Liver (tissue), 9 donors: ENCODE measurements around the gene ZMYND8. TPM values are rescaled to one million over a fixed set of nuclear protein-coding genes. Genes with fewer than 3 reads are reported as not detected.

Source experiments
- DNase-seq: peaks from one replicate; pipeline ENCODE4 v3.0.0-alpha.2; 2017; ENCODE audit warnings: low spot score
- H3K27ac ChIP-seq, 2 donors: one replicate each; pipeline ENCODE4 v1.7.0; 2013; ENCODE audit warnings: inconsistent platforms in 2 of 2, low read length in 2 of 2, control low read depth in 1 of 2, low read depth in 1 of 2, mild to moderate bottlenecking in 1 of 2
- H3K27me3 ChIP-seq, 4 donors: one replicate each; pipeline versions ENCODE4 v1.6.1 to v1.7.0; 2013; ENCODE audit warnings: low read length in 3 of 4, inconsistent platforms in 1 of 4, mild to moderate bottlenecking in 1 of 4, moderate library complexity in 1 of 4; ENCODE audit not compliant: control insufficient read depth in 4 of 4, insufficient read depth in 4 of 4
- H3K36me3 ChIP-seq, 4 donors: one replicate each; pipeline versions ENCODE4 v1.6.1 to v1.7.0; 2013; ENCODE audit warnings: low read length in 3 of 4, mild to moderate bottlenecking in 3 of 4, low read depth in 1 of 4, moderate library complexity in 1 of 4; ENCODE audit not compliant: control insufficient read depth in 4 of 4, insufficient read depth in 3 of 4
- H3K4me1 ChIP-seq, 4 donors: one replicate each; pipeline versions ENCODE4 v1.6.1 to v1.7.0; 2013; ENCODE audit warnings: low read length in 3 of 4, mild to moderate bottlenecking in 3 of 4, moderate library complexity in 1 of 4; ENCODE audit not compliant: control insufficient read depth in 4 of 4, insufficient read depth in 4 of 4
- H3K4me3 ChIP-seq, 3 donors: one replicate each; pipeline versions ENCODE4 v1.6.1 to v1.7.0; 2013; ENCODE audit warnings: low read length in 3 of 3, control low read depth in 1 of 3, low read depth in 1 of 3, mild to moderate bottlenecking in 1 of 3
- H3K9ac ChIP-seq, 2 donors: one replicate each; pipeline ENCODE4 v1.7.0; 2013; ENCODE audit warnings: low read length in 2 of 2, mild to moderate bottlenecking in 2 of 2, moderate library complexity in 2 of 2, control low read depth in 1 of 2, low read depth in 1 of 2
- H3K9me3 ChIP-seq, 4 donors: one replicate each; pipeline versions ENCODE4 v1.6.1 to v1.7.0; 2013; ENCODE audit warnings: low read length in 3 of 4; ENCODE audit not compliant: control insufficient read depth in 4 of 4
- ATF3 ChIP-seq: IDR thresholded peaks from 2 replicates; pipeline ENCODE4 v1.6.1; 2016; ENCODE audit warnings: antibody characterized with exemption
- CTCF ChIP-seq: fragments of 150-350 bp; IDR thresholded peaks from 2 replicates; pipeline ENCODE4 v1.5.1; 2017; ENCODE audit warnings: improper control_type of control experiment, low read depth, low read length; ENCODE audit not compliant: missing input control
- GABPA ChIP-seq, 2 donors: IDR thresholded peaks in 1 of 2; conservative IDR thresholded peaks in 1 of 2; 2 replicates each; pipeline ENCODE4 v1.6.1; 2016; ENCODE audit warnings: antibody characterized with exemption in 2 of 2, mild to moderate bottlenecking in 1 of 2, moderate library complexity in 1 of 2
- HNF4A ChIP-seq, 2 donors: conservative IDR thresholded peaks; 2 replicates each; pipeline ENCODE4 v1.6.1; 2016; ENCODE audit warnings: antibody characterized with exemption in 2 of 2, mild to moderate bottlenecking in 2 of 2
- JUND ChIP-seq, 2 donors: IDR thresholded peaks; 2 replicates each; pipeline ENCODE4 v1.6.1; 2016; ENCODE audit warnings: antibody characterized with exemption in 2 of 2
- MAX ChIP-seq: IDR thresholded peaks from 2 replicates; pipeline ENCODE4 v1.6.1; 2016; ENCODE audit warnings: antibody characterized with exemption
- RAD21 ChIP-seq, 2 donors: IDR thresholded peaks; 2 replicates each; pipeline ENCODE4 v1.6.1; 2016; ENCODE audit warnings: antibody characterized with exemption in 2 of 2, mild to moderate bottlenecking in 2 of 2
- SP1 ChIP-seq: IDR thresholded peaks from 2 replicates; pipeline ENCODE4 v1.6.1; 2018; ENCODE audit warnings: antibody characterized with exemption, mild to moderate bottlenecking
- TAF1 ChIP-seq: conservative IDR thresholded peaks from 2 replicates; pipeline ENCODE4 v1.6.1; 2016; ENCODE audit warnings: antibody characterized with exemption, mild to moderate bottlenecking
- YY1 ChIP-seq: IDR thresholded peaks from 2 replicates; pipeline ENCODE4 v1.6.1; 2016; ENCODE audit warnings: antibody characterized with exemption, mild to moderate bottlenecking
- WGBS: extraction: QIAGEN DNeasy Blood & Tissue Kit; methylation state at CpG from one replicate; pipeline ENCODE4 v1.1.7; 2013; 5-methylcytosine and 5-hydroxymethylcytosine counted together
- polyA plus RNA-seq, 2 donors: library from polyadenylated mRNA; stranded (reverse) in 1 of 2; unstranded in 1 of 2; fragments of 200-250 nt in 1 of 2; fragments of >200 nt in 1 of 2; fragmentation: Nextera tagmentation in 1 of 2; extraction: Ambion mirVana in 1 of 2; gene quantifications; one replicate each; pipeline versions ENCODE4 v1.2.1 to v1.2.3, GENCODE V29; 2013 to 2015
- total RNA-seq, 2 donors: library from RNA; depleted of rRNA; stranded (reverse); fragments of >200 nt; gene quantifications; one replicate each; pipeline ENCODE4 v1.2.3, GENCODE V29; 2014
- TF ChIP-seq, protein P1 (sequence below): IDR thresholded peaks from 2 replicates; pipeline ENCODE4 v1.6.1; 2016; ENCODE audit warnings: antibody characterized with exemption
- TF ChIP-seq, protein P2 (sequence below): IDR thresholded peaks from 2 replicates; pipeline ENCODE4 v1.6.1; 2016; ENCODE audit warnings: antibody characterized with exemption, mild to moderate bottlenecking
- donor health status: healthy.
- donor health status: healthy.
- donor health status: healthy.
- donor health status: healthy.
- donor health status: healthy.

The ZMYND8 gene
- total and polyA plus RNA-seq, 4 donors, result 3.3 to 23.5 (median 6.8) TPM

DNA sequence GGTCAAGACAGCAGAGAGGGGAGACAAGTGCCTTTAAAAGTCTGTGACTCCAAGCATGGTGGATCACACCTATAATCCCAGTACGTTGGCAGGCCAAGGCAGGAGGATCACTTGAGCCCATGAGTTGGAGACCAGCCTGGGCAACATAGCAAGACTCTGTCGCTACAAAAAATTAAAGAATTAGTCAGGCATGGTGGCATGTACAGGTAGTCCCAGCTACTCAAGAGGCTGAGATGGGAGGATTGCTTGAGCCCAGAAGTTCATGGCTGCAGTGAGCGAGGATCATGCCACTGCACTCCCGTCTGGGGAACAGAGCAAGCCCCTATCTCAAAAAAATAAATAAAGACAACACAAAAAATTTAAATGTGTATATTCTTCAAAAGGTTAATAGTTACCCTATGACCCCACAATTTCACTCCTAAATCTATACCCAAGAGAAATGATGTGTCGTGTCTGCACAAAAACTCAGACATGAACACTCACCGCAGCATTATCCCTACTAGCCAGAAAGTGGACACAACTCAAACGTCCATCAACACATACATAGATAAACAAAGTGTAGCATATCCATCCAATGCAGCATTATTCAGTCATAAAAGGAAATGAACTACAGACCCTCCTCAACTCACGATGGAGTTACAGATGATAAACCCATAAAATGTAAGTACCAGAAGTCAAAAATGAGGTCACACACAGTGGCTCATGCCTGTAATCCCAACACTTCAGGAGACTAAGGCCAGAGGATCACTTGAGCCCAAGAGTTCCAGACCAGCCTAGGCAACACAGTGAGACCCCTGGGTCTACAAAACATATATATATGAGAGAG, 23.9 kb downstream of the ZMYND8 start:
- Histone ChIP-seq H3K27me3 (no peaks in the 10 kb centered on the region), H3K4me3 (no peak overlapping the region), H3K27ac (no peak overlapping the region), H3K36me3 (no peaks in the 10 kb centered on the region), H3K9ac (no peak overlapping the region), H3K4me1 (peaks cover 18 to 36% (median 28%) of the 10 kb centered on the region in 4 donors), H3K9me3 (no peaks in the 10 kb centered on the region)
- DNase-seq, result no peak
- TF ChIP-seq, protein P1, sequence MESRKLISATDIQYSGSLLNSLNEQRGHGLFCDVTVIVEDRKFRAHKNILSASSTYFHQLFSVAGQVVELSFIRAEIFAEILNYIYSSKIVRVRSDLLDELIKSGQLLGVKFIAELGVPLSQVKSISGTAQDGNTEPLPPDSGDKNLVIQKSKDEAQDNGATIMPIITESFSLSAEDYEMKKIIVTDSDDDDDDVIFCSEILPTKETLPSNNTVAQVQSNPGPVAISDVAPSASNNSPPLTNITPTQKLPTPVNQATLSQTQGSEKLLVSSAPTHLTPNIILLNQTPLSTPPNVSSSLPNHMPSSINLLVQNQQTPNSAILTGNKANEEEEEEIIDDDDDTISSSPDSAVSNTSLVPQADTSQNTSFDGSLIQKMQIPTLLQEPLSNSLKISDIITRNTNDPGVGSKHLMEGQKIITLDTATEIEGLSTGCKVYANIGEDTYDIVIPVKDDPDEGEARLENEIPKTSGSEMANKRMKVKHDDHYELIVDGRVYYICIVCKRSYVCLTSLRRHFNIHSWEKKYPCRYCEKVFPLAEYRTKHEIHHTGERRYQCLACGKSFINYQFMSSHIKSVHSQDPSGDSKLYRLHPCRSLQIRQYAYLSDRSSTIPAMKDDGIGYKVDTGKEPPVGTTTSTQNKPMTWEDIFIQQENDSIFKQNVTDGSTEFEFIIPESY, result no peak
- TF ChIP-seq MAX (no peak), YY1 (no peak), TAF1 (no peak), ATF3 (no peak), RAD21 (IDR thresholded peaks at IDR 0.05) (no peak), SP1 (no peak), GABPA (IDR thresholded peaks at IDR 0.05 in 1 of 2, conservative IDR thresholded peaks at IDR 0.05 in 1 of 2) (no peak)
- WGBS, result 92% methylated on average over 8 of the region's 8 CpGs

DNA sequence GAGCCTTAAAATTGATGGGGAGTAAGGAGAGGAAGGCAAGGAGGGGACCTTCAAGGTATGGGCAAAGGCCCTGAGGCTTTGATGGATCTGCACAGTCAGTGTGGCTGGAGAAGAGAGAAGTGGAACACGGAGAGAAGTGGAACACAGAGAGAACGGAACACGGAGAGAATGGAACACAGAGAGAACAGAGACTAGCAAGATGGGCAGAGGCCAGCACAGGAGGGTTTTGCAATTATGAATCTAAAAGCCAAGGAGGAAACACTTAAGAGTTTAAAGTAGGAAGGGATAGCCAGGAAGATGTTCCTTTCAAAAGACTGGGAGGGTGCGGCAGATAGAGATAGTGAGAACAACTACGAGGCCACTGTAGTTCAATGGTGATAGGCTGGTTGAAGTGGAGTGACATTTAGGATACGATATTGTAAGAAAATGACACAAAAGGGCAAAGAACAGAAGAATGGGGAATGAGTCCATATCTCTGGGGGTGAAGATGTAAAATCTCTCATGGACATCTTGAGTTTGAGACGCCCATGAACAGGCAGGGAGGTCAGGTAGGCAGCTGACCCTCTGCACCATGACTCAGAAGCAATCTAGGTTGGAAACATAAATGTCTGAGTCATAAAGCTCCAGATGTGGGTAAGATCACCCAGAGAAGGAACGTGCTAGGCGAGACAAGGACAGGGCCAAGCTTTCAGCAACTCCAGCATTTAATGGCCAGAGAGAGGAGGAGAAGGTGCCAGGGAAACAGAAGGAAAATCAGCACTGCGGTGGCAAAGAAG, 25.4 kb downstream of the ZMYND8 start:
- no peaks in the 10 kb centered on the region for H3K9me3 ChIP-seq
- peaks cover 17 to 29% (median 25%) of the 10 kb centered on the region in 4 donors for H3K4me1 ChIP-seq
- no peak for TF ChIP-seq YY1
- TF ChIP-seq SP1, result no peak
- TF ChIP-seq CTCF, result no peak
- TF ChIP-seq TAF1, result no peak
- no peak for TF ChIP-seq ATF3
- TF ChIP-seq HNF4A (conservative IDR thresholded peaks at IDR 0.05), result no peak
- no peak for TF ChIP-seq MAX
- no peak for TF ChIP-seq JUND (IDR thresholded peaks at IDR 0.05)
- TF ChIP-seq GABPA (IDR thresholded peaks at IDR 0.05 in 1 of 2, conservative IDR thresholded peaks at IDR 0.05 in 1 of 2), result no peak
- TF ChIP-seq, protein P2, sequence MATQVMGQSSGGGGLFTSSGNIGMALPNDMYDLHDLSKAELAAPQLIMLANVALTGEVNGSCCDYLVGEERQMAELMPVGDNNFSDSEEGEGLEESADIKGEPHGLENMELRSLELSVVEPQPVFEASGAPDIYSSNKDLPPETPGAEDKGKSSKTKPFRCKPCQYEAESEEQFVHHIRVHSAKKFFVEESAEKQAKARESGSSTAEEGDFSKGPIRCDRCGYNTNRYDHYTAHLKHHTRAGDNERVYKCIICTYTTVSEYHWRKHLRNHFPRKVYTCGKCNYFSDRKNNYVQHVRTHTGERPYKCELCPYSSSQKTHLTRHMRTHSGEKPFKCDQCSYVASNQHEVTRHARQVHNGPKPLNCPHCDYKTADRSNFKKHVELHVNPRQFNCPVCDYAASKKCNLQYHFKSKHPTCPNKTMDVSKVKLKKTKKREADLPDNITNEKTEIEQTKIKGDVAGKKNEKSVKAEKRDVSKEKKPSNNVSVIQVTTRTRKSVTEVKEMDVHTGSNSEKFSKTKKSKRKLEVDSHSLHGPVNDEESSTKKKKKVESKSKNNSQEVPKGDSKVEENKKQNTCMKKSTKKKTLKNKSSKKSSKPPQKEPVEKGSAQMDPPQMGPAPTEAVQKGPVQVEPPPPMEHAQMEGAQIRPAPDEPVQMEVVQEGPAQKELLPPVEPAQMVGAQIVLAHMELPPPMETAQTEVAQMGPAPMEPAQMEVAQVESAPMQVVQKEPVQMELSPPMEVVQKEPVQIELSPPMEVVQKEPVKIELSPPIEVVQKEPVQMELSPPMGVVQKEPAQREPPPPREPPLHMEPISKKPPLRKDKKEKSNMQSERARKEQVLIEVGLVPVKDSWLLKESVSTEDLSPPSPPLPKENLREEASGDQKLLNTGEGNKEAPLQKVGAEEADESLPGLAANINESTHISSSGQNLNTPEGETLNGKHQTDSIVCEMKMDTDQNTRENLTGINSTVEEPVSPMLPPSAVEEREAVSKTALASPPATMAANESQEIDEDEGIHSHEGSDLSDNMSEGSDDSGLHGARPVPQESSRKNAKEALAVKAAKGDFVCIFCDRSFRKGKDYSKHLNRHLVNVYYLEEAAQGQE, result no peak
- no peak overlapping the region for H3K9ac ChIP-seq
- no peaks in the 10 kb centered on the region for H3K27me3 ChIP-seq
- H3K4me3 ChIP-seq, result no peak overlapping the region
- H3K27ac ChIP-seq, result peak overlapping the region in 1 of 2 donors; percentile 33
- WGBS, result 83% methylated on average over 10 of the region's 10 CpGs
- H3K36me3 ChIP-seq, result no peaks in the 10 kb centered on the region
- no peak for DNase-seq
